KOPT-K1 (cell line): Measurements from ENCODE around the gene ASB7.
"Not testable (repeated sequence)": the region's sequence is repeated elsewhere in the genome, so short reads cannot be mapped to it uniquely, and the experiment has no call there.

Experiments used
- H3K27ac ChIP-seq: fragments of 200-600 bp; sonication (generic); 2 replicates; pipeline ENCODE4 v1.5.1; 2016; ENCODE audit warnings: antibody characterized with exemption, mild to moderate bottlenecking, low read depth, low read length; ENCODE audit not compliant: poor library complexity, severe bottlenecking
- H3K36me3 ChIP-seq: fragments of 200-600 bp; sonication (generic); 2 replicates; pipeline ENCODE4 v1.5.1; 2017; ENCODE audit warnings: antibody characterized with exemption, mild to moderate bottlenecking, low read length, moderate library complexity; ENCODE audit not compliant: insufficient read depth
- H3K9me3 ChIP-seq: fragments of 200-600 bp; sonication (generic); 2 replicates; pipeline ENCODE4 v1.5.1; 2017; ENCODE audit warnings: antibody characterized with exemption, low read length, mild to moderate bottlenecking; ENCODE audit not compliant: insufficient read depth, poor library complexity, severe bottlenecking

The ASB7 gene

GRCh38 chr15:100679151-100679550 lies 76.8 kb downstream of the ASB7 start:
- H3K36me3 ChIP-seq, H3K9me3 ChIP-seq, H3K27ac ChIP-seq: not testable (repeated sequence)

- Histone ChIP-seq H3K36me3 (no peaks in the 10 kb centered on the region), H3K9me3 (no peaks in the 10 kb centered on the region), H3K27ac (no peak overlapping the region)
Measured at GRCh38 chr15:100680726-100681125, 78.3 kb downstream of the ASB7 start.

- Histone ChIP-seq H3K36me3 (no peaks in the 10 kb centered on the region), H3K9me3 (no peaks in the 10 kb centered on the region), H3K27ac (no peak overlapping the region)
Measured at GRCh38 chr15:100681335-100681746, 79.0 kb downstream of the ASB7 start.

GRCh38 chr15:100682468-100682867 lies 80.1 kb downstream of the ASB7 start:
- Histone ChIP-seq H3K9me3 (no peaks in the 10 kb centered on the region), H3K36me3 (no peaks in the 10 kb centered on the region), H3K27ac (no peak overlapping the region)

GRCh38 chr15:100683434-100683833 lies 81.0 kb downstream of the ASB7 start:
- no peaks in the 10 kb centered on the region for H3K36me3 ChIP-seq
- no peak overlapping the region for H3K27ac ChIP-seq
- H3K9me3 ChIP-seq, result no peaks in the 10 kb centered on the region

GRCh38 chr15:100684591-100684990 lies 82.2 kb downstream of the ASB7 start:
- no peaks in the 10 kb centered on the region for H3K36me3 ChIP-seq
- no peak overlapping the region for H3K27ac ChIP-seq
- no peaks in the 10 kb centered on the region for H3K9me3 ChIP-seq

GRCh38 chr15:100686021-100686724 lies 83.8 kb downstream of the ASB7 start:
- no peaks in the 10 kb centered on the region for H3K9me3 ChIP-seq
- no peak overlapping the region for H3K27ac ChIP-seq
- H3K36me3 ChIP-seq, result no peaks in the 10 kb centered on the region

GRCh38 chr15:100686725-100687473 lies 84.5 kb downstream of the ASB7 start:
- no peaks in the 10 kb centered on the region for H3K36me3 ChIP-seq
- H3K27ac ChIP-seq, result no peak overlapping the region
- H3K9me3 ChIP-seq, result no peaks in the 10 kb centered on the region

- H3K27ac ChIP-seq, result no peak overlapping the region
- H3K9me3 ChIP-seq, result no peaks in the 10 kb centered on the region
- no peaks in the 10 kb centered on the region for H3K36me3 ChIP-seq
Measured at GRCh38 chr15:100687582-100688141, 85.3 kb downstream of the ASB7 start.

- Histone ChIP-seq H3K27ac (no peak overlapping the region), H3K9me3 (no peaks in the 10 kb centered on the region), H3K36me3 (no peaks in the 10 kb centered on the region)
Measured at GRCh38 chr15:100688549-100689120, 86.2 kb downstream of the ASB7 start.

GRCh38 chr15:100689131-100689899 lies 86.9 kb downstream of the ASB7 start:
- H3K9me3 ChIP-seq, result no peaks in the 10 kb centered on the region
- H3K36me3 ChIP-seq, result no peaks in the 10 kb centered on the region
- H3K27ac ChIP-seq, result no peak overlapping the region

- H3K36me3 ChIP-seq, result no peaks in the 10 kb centered on the region
- H3K27ac ChIP-seq, result no peak overlapping the region
- no peaks in the 10 kb centered on the region for H3K9me3 ChIP-seq
Measured at GRCh38 chr15:100690032-100690794, 87.8 kb downstream of the ASB7 start.

- no peaks in the 10 kb centered on the region for H3K36me3 ChIP-seq
Measured at GRCh38 chr15:100690795-100691158, 88.4 kb downstream of the ASB7 start.

GRCh38 chr15:100691321-100691720 lies 88.9 kb downstream of the ASB7 start:
- Histone ChIP-seq H3K9me3 (no peaks in the 10 kb centered on the region), H3K27ac (no peak overlapping the region), H3K36me3 (no peaks in the 10 kb centered on the region)

More at GRCh38 chr15:100690795-100691158, 88.4 kb downstream of the ASB7 start:
- Histone ChIP-seq H3K9me3 (no peaks in the 10 kb centered on the region), H3K27ac (no peak overlapping the region)
